ENCODE results near the gene CD34. TPM values are rescaled to one million over a fixed set of nuclear protein-coding genes. Genes with fewer than 3 reads are reported as not detected.

CD34 gene
- total RNA-seq, 1 donor = 0.27 TPM

DNA sequence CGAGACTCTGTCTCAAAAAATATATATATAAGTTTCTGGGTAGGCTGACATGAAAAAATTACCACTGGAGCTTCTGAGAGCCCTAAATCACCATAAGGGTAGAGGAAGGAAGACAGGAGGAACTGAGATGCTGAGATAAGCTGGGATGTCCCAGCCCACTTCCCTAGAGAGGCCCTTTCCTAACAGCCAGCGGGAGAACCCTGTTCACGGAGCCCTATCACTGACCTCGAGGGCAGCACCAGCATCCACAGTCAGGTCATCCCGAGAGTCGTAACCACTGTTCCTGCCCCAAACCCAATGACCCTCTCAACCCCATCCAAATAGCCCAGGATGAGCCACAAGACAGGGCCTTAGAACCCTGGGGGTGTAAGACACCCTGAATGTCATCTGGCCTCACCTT, 77.5 kb downstream of the CD34 start:
- no peak for DNase-seq (ENCODE audit: low read depth)
- H3K4me3 ChIP-seq (ENCODE audit: low read depth, low read length) = no peak overlapping the region
- TF ChIP-seq, protein P1, sequence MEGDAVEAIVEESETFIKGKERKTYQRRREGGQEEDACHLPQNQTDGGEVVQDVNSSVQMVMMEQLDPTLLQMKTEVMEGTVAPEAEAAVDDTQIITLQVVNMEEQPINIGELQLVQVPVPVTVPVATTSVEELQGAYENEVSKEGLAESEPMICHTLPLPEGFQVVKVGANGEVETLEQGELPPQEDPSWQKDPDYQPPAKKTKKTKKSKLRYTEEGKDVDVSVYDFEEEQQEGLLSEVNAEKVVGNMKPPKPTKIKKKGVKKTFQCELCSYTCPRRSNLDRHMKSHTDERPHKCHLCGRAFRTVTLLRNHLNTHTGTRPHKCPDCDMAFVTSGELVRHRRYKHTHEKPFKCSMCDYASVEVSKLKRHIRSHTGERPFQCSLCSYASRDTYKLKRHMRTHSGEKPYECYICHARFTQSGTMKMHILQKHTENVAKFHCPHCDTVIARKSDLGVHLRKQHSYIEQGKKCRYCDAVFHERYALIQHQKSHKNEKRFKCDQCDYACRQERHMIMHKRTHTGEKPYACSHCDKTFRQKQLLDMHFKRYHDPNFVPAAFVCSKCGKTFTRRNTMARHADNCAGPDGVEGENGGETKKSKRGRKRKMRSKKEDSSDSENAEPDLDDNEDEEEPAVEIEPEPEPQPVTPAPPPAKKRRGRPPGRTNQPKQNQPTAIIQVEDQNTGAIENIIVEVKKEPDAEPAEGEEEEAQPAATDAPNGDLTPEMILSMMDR (IDR thresholded peaks at IDR 0.05; ENCODE audit: insufficient read depth, low read length) = no peak

GRCh38 chr1:207832796-207833195, 78.1 kb downstream of the CD34 start:
- H3K4me3 ChIP-seq (ENCODE audit: low read depth, low read length) = no peak overlapping the region
- DNase-seq (ENCODE audit: low read depth) = no peak
- TF ChIP-seq, protein P1 (IDR thresholded peaks at IDR 0.05; ENCODE audit: insufficient read depth, low read length) = no peak

DNA sequence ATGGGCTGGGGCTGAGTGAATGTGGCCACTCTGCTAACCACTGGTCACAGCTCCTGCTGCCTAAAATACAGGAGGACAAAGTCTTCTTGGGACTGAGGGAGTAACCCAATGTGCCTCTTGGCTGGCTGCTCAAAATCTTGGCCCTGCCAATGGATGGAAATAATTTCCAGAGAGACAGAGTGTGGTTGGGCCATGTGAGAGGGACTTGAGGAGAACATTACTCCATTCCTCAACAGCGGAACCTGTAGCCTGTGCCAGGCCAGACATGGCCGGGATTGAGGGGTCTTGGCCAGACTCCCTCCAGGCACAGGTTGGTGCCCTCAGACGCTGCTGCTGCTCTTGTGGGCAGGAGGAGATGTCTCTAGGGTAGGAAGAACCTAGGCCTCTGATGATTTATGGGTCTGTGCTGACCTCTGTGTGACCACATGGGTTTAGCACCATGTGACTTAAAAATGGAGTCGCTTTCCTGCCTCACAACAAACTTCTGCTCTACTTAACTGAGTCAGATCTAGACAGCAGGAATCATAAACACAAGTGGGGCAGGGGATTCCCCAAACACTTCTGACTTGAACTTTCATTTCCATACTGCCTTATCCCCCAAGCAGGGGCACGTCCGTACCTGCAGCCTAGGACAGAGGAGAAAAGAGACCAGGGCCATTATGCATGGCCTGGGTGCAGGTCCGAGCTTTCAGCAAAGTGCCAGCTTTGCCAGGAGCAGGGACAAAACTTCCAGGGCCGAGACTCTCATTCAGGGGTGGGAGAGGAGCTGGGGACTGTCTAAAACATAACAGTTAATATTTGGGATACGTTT, 79.2 kb downstream of the CD34 start:
- TF ChIP-seq, protein P1 (IDR thresholded peaks at IDR 0.05; ENCODE audit: insufficient read depth, low read length) = no peak
- no peak overlapping the region for H3K4me3 ChIP-seq (ENCODE audit: low read depth, low read length)
- DNase-seq (ENCODE audit: low read depth) = no peak

Other genes starting within 250 kb of the CD34 start
- gene CD46, start 159.1 kb downstream of the CD34 start, total RNA-seq (ENCODE audit: low replicate concordance) = 56.4 and 92.3 TPM in 2 replicates